Activated CD8-positive, alpha-beta T cell treated with anti-CD3 and anti-CD28 coated beads for 36 hours (primary cell): ENCODE measurements around the gene LRRC1. TPM values are rescaled to one million over a fixed set of nuclear protein-coding genes. Genes with fewer than 3 reads are reported as not detected.

ENCODE experiments used
- ATAC-seq: fragments of 200-7000 bp; cut with Tn5 transposase; one replicate; pipeline ENCODE4 v1.10.0; 2021; ENCODE audit warnings: mild to moderate bottlenecking, moderate library complexity
- CTCF ChIA-PET: fragments of 350-600 bp; sonication (Branson Sonifier 250); formaldehyde crosslinking; loops from one replicate; lab custom pipeline; 2021; ENCODE audit warnings: antibody characterized with exemption; lab: Charles Lee
- POLR2A ChIA-PET: fragments of 350-600 bp; sonication (Branson Sonifier 250); formaldehyde crosslinking; loops from one replicate; lab custom pipeline; 2021; ENCODE audit warnings: antibody characterized with exemption; lab: Charles Lee
- DNase-seq: peaks from one replicate; pipeline ENCODE4 v3.0.0-alpha.2; 2020
- H3K27ac Mint-ChIP-seq: one replicate; pipeline ENCODE4 v1.8.0; 2021; ENCODE audit warnings: mild to moderate bottlenecking, mixed read lengths
- H3K27me3 Mint-ChIP-seq: one replicate; pipeline ENCODE4 v1.8.0; 2021; ENCODE audit warnings: mixed read lengths
- H3K36me3 Mint-ChIP-seq: one replicate; pipeline ENCODE4 v1.8.0; 2021; ENCODE audit warnings: low read depth, mixed read lengths
- H3K4me1 Mint-ChIP-seq: one replicate; pipeline ENCODE4 v1.8.0; 2021; ENCODE audit warnings: low read depth, mixed read lengths
- H3K4me3 Mint-ChIP-seq: one replicate; pipeline ENCODE4 v1.8.0; 2021; ENCODE audit warnings: mild to moderate bottlenecking, moderate library complexity, mixed read lengths
- H3K9me3 Mint-ChIP-seq: one replicate; pipeline ENCODE4 v1.8.0; 2021; ENCODE audit warnings: mixed read lengths
- CTCF ChIP-seq: fragments of 200-600 bp; IDR thresholded peaks from one replicate; pipeline ENCODE4 v1.8.0; 2022; ENCODE audit warnings: antibody characterized with exemption, mild to moderate bottlenecking
- intact Hi-C: fragments of 100-400 bp; cut with micrococcal nuclease; formaldehyde crosslinking; loops from one replicate; pipeline ENCODE4 v1.10.0; 2022
- total RNA-seq, 2 experiments: library from RNA; stranded (reverse); gene quantifications; one replicate each; pipeline ENCODE4 v1.2.3, GENCODE V29; 2021

LRRC1 gene
- total RNA-seq, 2 experiments from 2014 or later: 1.9 to 2.5 TPM

DNA sequence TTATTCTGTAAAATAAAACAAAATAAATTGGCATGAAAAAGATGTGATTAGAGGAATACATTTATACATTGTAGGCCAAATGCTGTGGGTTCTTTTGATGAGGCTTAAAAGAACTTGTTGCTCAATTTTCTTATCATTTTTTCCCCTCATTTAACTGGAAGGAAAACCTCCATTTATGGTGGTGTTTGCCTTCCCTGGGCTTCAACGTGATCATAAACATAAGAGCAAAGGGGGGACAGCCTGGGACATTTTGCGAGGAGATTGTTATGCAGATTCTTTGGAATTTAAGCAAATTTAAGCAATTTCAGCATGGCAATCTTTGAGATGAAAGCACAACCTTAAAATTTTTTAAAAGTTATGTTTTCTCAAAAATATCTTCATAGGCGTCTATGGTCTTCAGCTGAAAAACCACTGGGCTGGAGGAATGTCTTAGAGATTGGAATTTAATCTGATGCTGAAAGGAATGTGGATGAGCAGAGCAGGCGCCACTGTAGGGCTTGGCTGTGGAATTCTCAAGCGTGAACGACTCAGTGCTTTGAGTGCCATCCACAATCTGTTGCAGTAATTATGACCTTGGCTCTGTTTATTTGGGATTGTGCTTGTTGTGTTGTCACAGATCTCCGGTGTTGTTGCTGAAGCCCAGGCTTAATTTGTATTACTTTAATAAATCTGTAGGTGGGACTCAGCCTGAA is 167.0 kb downstream of the LRRC1 start:
- no peak overlapping the region for H3K4me3 Mint-ChIP-seq
- H3K4me1 Mint-ChIP-seq: no peaks in the 10 kb centered on the region
- ChIA-PET POLR2A (no interaction called here), CTCF (no interaction called here)
- no peak for TF ChIP-seq CTCF
- intact Hi-C loops: no loop called here
- peaks cover 5% of the 10 kb centered on the region for H3K27me3 Mint-ChIP-seq
- no peaks in the 10 kb centered on the region for H3K36me3 Mint-ChIP-seq
- no peak for DNase-seq
- no peak overlapping the region for H3K27ac Mint-ChIP-seq
- no peaks in the 10 kb centered on the region for H3K9me3 Mint-ChIP-seq
- ATAC-seq: no peak

DNA sequence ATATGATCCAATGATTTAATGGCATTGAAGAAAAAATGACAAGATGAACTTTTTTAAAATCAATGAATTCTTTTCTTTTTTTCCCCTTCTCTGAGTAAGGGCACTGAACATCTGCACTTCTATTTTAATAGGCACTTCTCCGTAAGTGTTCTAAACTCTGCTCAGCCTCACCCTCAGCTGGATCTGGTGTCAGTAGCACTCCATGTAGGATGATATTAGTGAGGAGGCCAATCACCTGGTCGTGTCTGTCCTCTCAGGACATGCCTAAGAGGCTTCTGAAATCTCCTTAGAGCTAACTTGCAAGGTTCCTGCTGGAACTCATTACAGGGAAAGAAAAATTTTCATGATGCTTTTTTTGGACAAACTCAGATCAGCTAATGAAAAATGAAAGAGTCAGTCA is 167.8 kb downstream of the LRRC1 start:
- Mint-ChIP-seq H3K4me3 (no peak overlapping the region), H3K9me3 (no peaks in the 10 kb centered on the region), H3K36me3 (no peaks in the 10 kb centered on the region), H3K27me3 (peaks cover 3% of the 10 kb centered on the region), H3K4me1 (no peaks in the 10 kb centered on the region), H3K27ac (no peak overlapping the region)
- ChIA-PET CTCF (no interaction called here), POLR2A (no interaction called here)
- ATAC-seq (no peak), DNase-seq (no peak)
- TF ChIP-seq CTCF: no peak
- intact Hi-C loops: no loop called here

DNA sequence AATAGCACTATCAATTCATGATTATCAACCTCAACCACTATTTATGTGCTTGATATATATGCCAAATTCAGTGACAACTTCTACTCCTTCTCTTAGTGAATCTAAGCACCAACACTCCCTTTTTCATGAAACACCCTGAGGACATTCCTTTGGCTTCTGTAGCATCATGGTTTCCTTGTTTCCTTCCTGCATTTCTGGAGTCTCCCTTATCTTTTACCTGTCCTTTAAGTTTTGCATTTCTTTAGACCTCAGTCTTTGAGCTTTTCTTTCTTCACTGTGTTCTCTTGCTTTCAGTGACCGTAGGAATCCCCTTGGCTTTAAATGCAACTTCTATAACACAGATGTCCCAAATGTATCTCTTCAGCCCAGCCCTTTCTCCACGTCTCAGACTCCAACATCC is 172.6 kb downstream of the LRRC1 start:
- no peak for DNase-seq
- no peaks in the 10 kb centered on the region for H3K9me3 Mint-ChIP-seq
- H3K4me3 Mint-ChIP-seq: no peak overlapping the region
- H3K27me3 Mint-ChIP-seq: peaks cover 3% of the 10 kb centered on the region
- ATAC-seq: no peak
- ChIA-PET CTCF (interaction anchor here (0.9 kb wide), 1 partner anchor 13 kb away, joined by 4 read pairs; no protein-coding TSS in a partner anchor), POLR2A (no interaction called here)
- intact Hi-C loops: no loop called here
- H3K4me1 Mint-ChIP-seq: no peaks in the 10 kb centered on the region
- H3K27ac Mint-ChIP-seq: no peak overlapping the region
- TF ChIP-seq CTCF: no peak
- H3K36me3 Mint-ChIP-seq: no peaks in the 10 kb centered on the region

Other genes starting within 250 kb of the LRRC1 start
- gene GCLC, start 249.9 kb upstream of the LRRC1 start, total RNA-seq: 10 to 100 TPM; 17.0 to 18.6 TPM
- under 1 TPM; 0.16 to 0.22 TPM for gene KLHL31, start 129.2 kb upstream of the LRRC1 start, total RNA-seq